ENCODE measurements around the gene TSEN2. TPM values are rescaled to one million over a fixed set of nuclear protein-coding genes. Genes with fewer than 3 reads are reported as not detected.

The TSEN2 gene
- polyA plus RNA-seq, 4 donors: 4.6 to 14.8 (median 8.5) TPM

DNA sequence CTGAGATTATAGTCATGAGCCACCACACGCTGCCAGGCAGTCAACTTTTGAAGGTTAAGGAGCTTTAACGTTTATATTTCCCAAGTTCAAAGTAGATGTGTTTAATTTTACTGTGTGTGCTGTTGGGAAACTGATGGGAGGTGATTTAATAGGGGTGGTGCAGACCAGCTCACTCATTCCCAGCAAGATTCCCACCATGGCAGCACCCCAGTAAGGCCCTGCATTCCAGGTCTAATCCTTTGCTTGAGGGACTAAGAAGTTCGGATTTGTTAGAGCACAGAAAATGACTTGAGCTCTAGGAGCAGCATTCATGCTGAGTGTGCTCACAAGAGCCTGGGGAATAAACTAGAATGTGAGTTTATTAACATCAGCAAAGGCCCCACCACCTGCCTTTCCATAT lies 25.2 kb downstream of the TSEN2 start:
- DNase-seq (no peak), FAIRE-seq (no peak)
- Histone ChIP-seq H3K36me3 (ENCODE audit: control insufficient read depth in 3 of 3, insufficient read depth in 2 of 3, low read depth in 1 of 3, low read length in 3 of 3) (peaks cover 0 to 30% (median 4%) of the 10 kb centered on the region in 3 donors), H3K4me3 (ENCODE audit: low read depth in 1 of 3, low read length in 3 of 3) (no peak overlapping the region), H3K27me3 (ENCODE audit: control insufficient read depth in 3 of 3, insufficient read depth in 3 of 3, low read length in 3 of 3) (no peaks in the 10 kb centered on the region), H3K27ac (ENCODE audit: low read depth in 1 of 3, low read length in 2 of 3) (no peak overlapping the region), H3K4me1 (ENCODE audit: control insufficient read depth in 3 of 3, insufficient read depth in 2 of 3, low read depth in 1 of 3, low read length in 2 of 3) (no peaks in the 10 kb centered on the region), H3K9me3 (ENCODE audit: control insufficient read depth in 2 of 2, insufficient read depth in 1 of 2, low read depth in 1 of 2, low read length in 1 of 2) (no peaks in the 10 kb centered on the region)
- WGBS, 3 donors: 81 to 86% (median 81%) methylated on average over 3 of the region's 3 CpGs

DNA sequence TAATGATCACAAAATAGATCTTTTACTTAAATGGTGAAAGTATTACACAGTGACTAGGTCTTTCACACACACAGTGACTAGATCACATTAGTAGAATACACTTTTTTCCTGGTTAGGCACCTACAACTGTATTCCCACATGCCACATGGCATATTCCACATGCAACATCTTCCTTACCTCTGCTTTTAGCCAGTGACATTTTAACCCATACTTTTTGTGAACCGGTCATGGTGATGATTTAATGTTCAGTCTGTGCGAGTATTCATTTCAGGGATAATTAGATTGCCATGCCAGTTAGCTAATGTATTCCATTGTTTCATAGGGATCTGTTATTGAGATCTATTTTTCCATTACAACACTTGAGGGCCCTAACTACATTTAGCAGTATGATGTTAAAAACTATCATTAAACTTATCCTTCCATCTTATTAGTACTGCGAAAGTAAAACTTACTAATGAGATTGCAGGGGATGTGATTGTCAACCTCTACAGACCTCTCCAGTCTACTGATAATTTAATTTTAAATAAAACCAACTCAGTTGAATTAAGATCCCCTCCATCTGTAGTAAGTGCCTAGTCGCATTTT lies 28.3 kb downstream of the TSEN2 start:
- Histone ChIP-seq H3K9me3 (ENCODE audit: control insufficient read depth in 2 of 2, insufficient read depth in 1 of 2, low read depth in 1 of 2, low read length in 1 of 2) (no peaks in the 10 kb centered on the region), H3K27me3 (ENCODE audit: control insufficient read depth in 3 of 3, insufficient read depth in 3 of 3, low read length in 3 of 3) (no peaks in the 10 kb centered on the region), H3K4me3 (ENCODE audit: low read depth in 1 of 3, low read length in 3 of 3) (no peak overlapping the region), H3K27ac (ENCODE audit: low read depth in 1 of 3, low read length in 2 of 3) (no peak overlapping the region), H3K4me1 (ENCODE audit: control insufficient read depth in 3 of 3, insufficient read depth in 2 of 3, low read depth in 1 of 3, low read length in 2 of 3) (no peaks in the 10 kb centered on the region), H3K36me3 (ENCODE audit: control insufficient read depth in 3 of 3, insufficient read depth in 2 of 3, low read depth in 1 of 3, low read length in 3 of 3) (peaks cover 0 to 12% (median 0%) of the 10 kb centered on the region in 3 donors)
- 93 to 98% (median 95%) methylated on average over 4 of the region's 4 CpGs for WGBS, 3 donors
- DNase-seq (no peak), FAIRE-seq (no peak)

DNA sequence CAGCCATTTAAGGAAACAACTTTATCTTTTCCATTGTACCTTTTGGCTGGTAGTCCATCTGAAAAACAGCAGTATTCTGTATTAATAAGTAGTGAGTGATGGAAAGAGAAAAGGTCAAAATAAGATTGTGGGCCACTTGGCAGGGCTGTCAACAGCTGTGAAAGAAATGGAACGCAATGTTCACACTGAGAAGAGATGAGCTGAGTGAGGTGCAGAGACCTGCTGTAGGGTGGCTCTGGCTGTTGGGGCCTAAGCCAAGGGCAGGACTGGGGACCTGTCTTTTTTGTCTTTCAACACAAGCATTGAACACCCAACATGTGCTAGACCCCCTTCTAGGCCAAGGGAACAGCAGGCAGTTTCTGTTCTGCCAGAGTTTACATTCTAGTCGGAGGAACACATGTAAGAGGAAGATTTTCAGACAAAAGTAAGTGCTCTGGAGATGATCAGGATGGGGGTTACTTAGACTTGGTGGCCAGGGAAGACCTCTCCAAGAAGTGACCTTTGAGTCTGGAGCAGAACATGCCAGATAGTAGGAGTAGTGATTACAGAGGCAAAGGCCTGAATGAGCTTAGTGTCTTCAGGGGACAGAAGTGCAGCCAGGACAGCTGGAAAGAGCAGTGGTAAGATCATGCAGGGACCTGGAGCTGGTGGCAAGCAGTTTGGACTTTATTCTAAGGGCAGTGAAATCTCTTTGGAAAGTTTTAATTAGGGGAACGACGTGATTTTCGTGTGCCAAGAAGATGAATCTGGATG lies 29.6 kb downstream of the TSEN2 start:
- DNase-seq: no peak
- no peaks in the 10 kb centered on the region for H3K27me3 ChIP-seq (ENCODE audit: control insufficient read depth in 3 of 3, insufficient read depth in 3 of 3, low read length in 3 of 3)
- no peaks in the 10 kb centered on the region for H3K4me1 ChIP-seq (ENCODE audit: control insufficient read depth in 3 of 3, insufficient read depth in 2 of 3, low read depth in 1 of 3, low read length in 2 of 3)
- H3K36me3 ChIP-seq (ENCODE audit: control insufficient read depth in 3 of 3, insufficient read depth in 2 of 3, low read depth in 1 of 3, low read length in 3 of 3): peaks cover 0 to 7% (median 0%) of the 10 kb centered on the region in 3 donors
- no peak overlapping the region for H3K4me3 ChIP-seq (ENCODE audit: low read depth in 1 of 3, low read length in 3 of 3)
- no peaks in the 10 kb centered on the region for H3K9me3 ChIP-seq (ENCODE audit: control insufficient read depth in 2 of 2, insufficient read depth in 1 of 2, low read depth in 1 of 2, low read length in 1 of 2)
- no peak for FAIRE-seq
- no peak overlapping the region for H3K27ac ChIP-seq (ENCODE audit: low read depth in 1 of 3, low read length in 2 of 3)
- whole genome bisulfite sequencing, 3 donors: 54 to 82% (median 54%) methylated on average over 5 of the region's 5 CpGs

DNA sequence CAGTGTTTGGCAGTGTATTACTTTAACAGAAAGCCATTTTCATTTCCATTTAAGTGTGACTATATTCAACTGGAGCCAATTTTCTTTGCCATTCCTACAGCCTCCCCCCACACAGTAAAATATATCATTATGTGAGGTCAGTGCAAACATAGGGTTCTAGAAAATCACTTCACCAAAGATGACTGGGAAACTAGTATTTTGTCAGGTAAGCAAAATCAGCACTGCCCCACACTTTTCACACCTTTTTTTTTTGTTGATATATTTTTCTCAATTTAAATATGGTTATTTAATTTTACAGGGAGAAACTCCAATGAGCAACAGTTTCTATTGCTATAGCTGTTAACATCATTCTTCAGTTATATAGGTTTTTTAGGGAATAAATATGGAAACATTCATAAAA lies 31.4 kb downstream of the TSEN2 start:
- Histone ChIP-seq H3K36me3 (ENCODE audit: control insufficient read depth in 3 of 3, insufficient read depth in 2 of 3, low read depth in 1 of 3, low read length in 3 of 3) (peaks cover 0 to 10% (median 0%) of the 10 kb centered on the region in 3 donors), H3K4me1 (ENCODE audit: control insufficient read depth in 3 of 3, insufficient read depth in 2 of 3, low read depth in 1 of 3, low read length in 2 of 3) (no peaks in the 10 kb centered on the region), H3K27ac (ENCODE audit: low read depth in 1 of 3, low read length in 2 of 3) (no peak overlapping the region), H3K9me3 (ENCODE audit: control insufficient read depth in 2 of 2, insufficient read depth in 1 of 2, low read depth in 1 of 2, low read length in 1 of 2) (no peaks in the 10 kb centered on the region), H3K4me3 (ENCODE audit: low read depth in 1 of 3, low read length in 3 of 3) (no peak overlapping the region), H3K27me3 (ENCODE audit: control insufficient read depth in 3 of 3, insufficient read depth in 3 of 3, low read length in 3 of 3) (no peaks in the 10 kb centered on the region)
- FAIRE-seq (no peak), DNase-seq (no peak)

DNA sequence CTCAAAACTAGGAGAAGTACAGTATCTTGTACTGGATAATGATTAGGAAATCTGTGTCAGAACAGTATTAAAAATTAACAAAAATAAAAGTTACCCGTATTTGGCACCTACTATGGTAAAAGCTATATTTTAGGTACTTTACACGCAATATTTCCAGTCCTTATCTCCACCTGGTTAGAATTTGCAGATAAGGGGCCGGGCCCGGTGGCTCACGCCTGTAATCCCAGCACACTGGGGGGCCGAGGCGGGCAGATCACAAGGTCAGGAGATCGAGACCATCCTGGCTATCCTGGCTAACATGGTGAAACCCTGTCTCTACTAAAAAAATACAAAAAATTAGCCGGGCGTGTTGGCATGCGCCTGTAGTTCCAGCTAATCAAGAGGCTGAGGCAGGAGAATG lies 32.6 kb downstream of the TSEN2 start:
- H3K27ac ChIP-seq (ENCODE audit: low read depth in 1 of 3, low read length in 2 of 3): no peak overlapping the region
- H3K27me3 ChIP-seq (ENCODE audit: control insufficient read depth in 3 of 3, insufficient read depth in 3 of 3, low read length in 3 of 3): no peaks in the 10 kb centered on the region
- no peak for DNase-seq
- H3K4me3 ChIP-seq (ENCODE audit: low read depth in 1 of 3, low read length in 3 of 3): no peak overlapping the region
- no peak for FAIRE-seq
- H3K9me3 ChIP-seq (ENCODE audit: control insufficient read depth in 2 of 2, insufficient read depth in 1 of 2, low read depth in 1 of 2, low read length in 1 of 2): no peaks in the 10 kb centered on the region
- H3K36me3 ChIP-seq (ENCODE audit: control insufficient read depth in 3 of 3, insufficient read depth in 2 of 3, low read depth in 1 of 3, low read length in 3 of 3): peaks cover 0 to 13% (median 0%) of the 10 kb centered on the region in 3 donors
- no peaks in the 10 kb centered on the region for H3K4me1 ChIP-seq (ENCODE audit: control insufficient read depth in 3 of 3, insufficient read depth in 2 of 3, low read depth in 1 of 3, low read length in 2 of 3)
- WGBS, 3 donors: 63 to 76% (median 67%) methylated on average over 11 of the region's 11 CpGs

DNA sequence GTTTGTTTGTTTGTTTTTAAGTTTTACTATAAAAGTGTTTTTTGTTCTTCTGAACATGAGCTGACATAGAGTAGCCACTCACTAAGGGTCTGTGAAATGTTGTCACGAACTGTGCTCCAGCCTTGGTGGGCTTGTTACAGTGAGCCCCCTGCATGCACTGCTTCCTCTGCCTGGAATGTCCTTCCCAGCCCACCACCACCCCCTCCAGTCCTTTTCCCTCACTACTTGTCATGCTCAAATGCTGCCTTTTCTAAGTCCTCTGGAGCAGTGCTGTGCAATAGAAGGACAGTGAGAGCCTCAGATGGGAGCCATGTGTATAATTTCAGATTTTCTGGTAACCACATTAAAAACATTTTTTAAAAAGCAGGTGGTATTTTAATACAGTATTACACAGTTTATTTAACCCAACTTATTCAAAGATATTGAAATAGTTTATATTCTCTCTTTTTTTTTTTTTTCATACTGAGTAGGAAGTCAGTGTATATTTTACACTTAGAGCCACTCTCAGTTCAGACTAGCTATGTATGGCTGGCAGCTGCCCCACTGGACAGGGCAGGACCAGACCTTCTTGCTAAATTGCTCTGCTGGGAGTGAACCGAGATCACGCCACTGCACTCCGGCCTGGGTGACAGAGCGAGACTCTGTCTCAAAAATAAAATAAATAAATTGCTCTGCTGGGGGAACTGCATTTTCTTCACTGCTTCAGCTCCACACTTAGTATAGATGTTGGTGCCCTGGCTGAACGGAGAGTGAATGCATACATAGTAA lies 34.2 kb downstream of the TSEN2 start:
- Histone ChIP-seq H3K27me3 (ENCODE audit: control insufficient read depth in 3 of 3, insufficient read depth in 3 of 3, low read length in 3 of 3) (no peaks in the 10 kb centered on the region), H3K4me1 (ENCODE audit: control insufficient read depth in 3 of 3, insufficient read depth in 2 of 3, low read depth in 1 of 3, low read length in 2 of 3) (no peaks in the 10 kb centered on the region), H3K4me3 (ENCODE audit: low read depth in 1 of 3, low read length in 3 of 3) (no peak overlapping the region), H3K36me3 (ENCODE audit: control insufficient read depth in 3 of 3, insufficient read depth in 2 of 3, low read depth in 1 of 3, low read length in 3 of 3) (peaks cover 0 to 17% (median 0%) of the 10 kb centered on the region in 3 donors), H3K27ac (ENCODE audit: low read depth in 1 of 3, low read length in 2 of 3) (no peak overlapping the region), H3K9me3 (ENCODE audit: control insufficient read depth in 2 of 2, insufficient read depth in 1 of 2, low read depth in 1 of 2, low read length in 1 of 2) (no peaks in the 10 kb centered on the region)
- DNase-seq (no peak), FAIRE-seq (no peak)
- 84 to 90% (median 90%) methylated on average over 6 of the region's 6 CpGs for WGBS, 3 donors

DNA sequence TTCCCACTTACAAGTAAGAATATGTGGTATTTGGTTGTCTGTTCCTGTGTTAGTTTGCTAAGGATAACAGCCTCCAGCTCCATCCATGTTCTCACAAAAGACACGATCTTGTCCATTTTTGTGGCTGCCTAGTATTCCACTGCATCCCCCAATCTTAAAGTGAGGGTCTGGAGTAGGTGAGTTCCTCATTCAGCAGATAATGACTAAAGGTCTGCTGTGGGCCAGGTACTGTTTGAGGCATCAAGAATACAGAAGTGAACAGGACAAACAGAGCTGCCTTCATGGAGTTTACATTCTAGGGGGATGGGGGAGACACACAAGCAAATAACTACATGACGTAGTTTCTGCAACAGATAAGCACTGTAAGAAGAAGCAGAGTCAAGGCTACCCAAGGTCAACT lies 36.7 kb downstream of the TSEN2 start:
- WGBS, 3 donors: 95 to 100% (median 99%) methylated on average over 2 of the region's 2 CpGs
- no peak for FAIRE-seq
- H3K27ac ChIP-seq (ENCODE audit: low read depth in 1 of 3, low read length in 2 of 3): no peak overlapping the region

DNA sequence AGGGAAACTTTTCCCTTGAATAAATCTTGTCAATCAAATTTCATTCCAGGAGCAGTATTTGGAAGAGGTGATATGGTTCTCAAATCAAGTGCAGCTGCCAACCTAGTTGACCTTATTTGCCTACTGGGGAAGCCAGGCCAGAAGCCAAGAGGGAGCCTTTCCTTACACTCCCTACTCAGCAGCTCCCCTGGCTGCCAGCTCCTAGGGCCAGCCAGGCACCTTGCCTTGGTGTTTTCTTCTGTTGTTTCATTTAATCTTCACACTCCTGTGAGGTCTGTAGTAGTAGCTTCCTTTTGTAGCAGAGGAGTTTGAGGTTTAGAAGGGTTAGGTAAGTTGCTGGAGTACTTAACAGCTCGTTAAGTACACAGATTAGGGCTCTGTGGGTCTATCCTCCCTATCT lies 38.4 kb downstream of the TSEN2 start:
- FAIRE-seq (no peak), DNase-seq (no peak)
- no peak overlapping the region for H3K27ac ChIP-seq (ENCODE audit: low read depth in 1 of 3, low read length in 2 of 3)
- H3K27me3 ChIP-seq (ENCODE audit: control insufficient read depth in 3 of 3, insufficient read depth in 3 of 3, low read length in 3 of 3): no peaks in the 10 kb centered on the region
- no peaks in the 10 kb centered on the region for H3K4me1 ChIP-seq (ENCODE audit: control insufficient read depth in 3 of 3, insufficient read depth in 2 of 3, low read depth in 1 of 3, low read length in 2 of 3)
- H3K36me3 ChIP-seq (ENCODE audit: control insufficient read depth in 3 of 3, insufficient read depth in 2 of 3, low read depth in 1 of 3, low read length in 3 of 3): peaks cover 0 to 30% (median 2%) of the 10 kb centered on the region in 3 donors
- WGBS, 3 donors: 62 to 85% (median 77%) methylated on average over 1 of the region's 1 CpG
- H3K9me3 ChIP-seq (ENCODE audit: control insufficient read depth in 2 of 2, insufficient read depth in 1 of 2, low read depth in 1 of 2, low read length in 1 of 2): no peaks in the 10 kb centered on the region
- no peak overlapping the region for H3K4me3 ChIP-seq (ENCODE audit: low read depth in 1 of 3, low read length in 3 of 3)

More for the DNA sequence above, 36.7 kb downstream of the TSEN2 start:
- no peaks in the 10 kb centered on the region for H3K4me1 ChIP-seq (ENCODE audit: control insufficient read depth in 3 of 3, insufficient read depth in 2 of 3, low read depth in 1 of 3, low read length in 2 of 3)
- H3K4me3 ChIP-seq (ENCODE audit: low read depth in 1 of 3, low read length in 3 of 3): no peak overlapping the region
- H3K27me3 ChIP-seq (ENCODE audit: control insufficient read depth in 3 of 3, insufficient read depth in 3 of 3, low read length in 3 of 3): no peaks in the 10 kb centered on the region
- H3K36me3 ChIP-seq (ENCODE audit: control insufficient read depth in 3 of 3, insufficient read depth in 2 of 3, low read depth in 1 of 3, low read length in 3 of 3): peaks cover 0 to 23% (median 2%) of the 10 kb centered on the region in 3 donors
- DNase-seq: no peak
- H3K9me3 ChIP-seq (ENCODE audit: control insufficient read depth in 2 of 2, insufficient read depth in 1 of 2, low read depth in 1 of 2, low read length in 1 of 2): no peaks in the 10 kb centered on the region

Data from small intestine (tissue), 7 donors.